Suprapubic skin (tissue), 4 donors: ENCODE measurements around the gene EGFR. TPM values are rescaled to one million over a fixed set of nuclear protein-coding genes. Genes with fewer than 3 reads are reported as not detected.
A peak's percentile ranks its signal among the peaks of the same experiment; 100 is the strongest.

ENCODE experiments used
- DNase-seq, 2 donors: peaks; one replicate each; pipeline ENCODE4 v3.0.0-alpha.2; 2019; ENCODE audit warnings: low spot score in 2 of 2
- H3K27ac ChIP-seq: fragments of 200-600 bp; sonication (generic); one replicate; pipeline ENCODE4 v1.5.1; 2019
- H3K27me3 ChIP-seq: fragments of 200-600 bp; sonication (generic); one replicate; pipeline ENCODE4 v1.5.1; 2019
- H3K36me3 ChIP-seq: fragments of 200-600 bp; sonication (generic); one replicate; pipeline ENCODE4 v1.5.1; 2019
- H3K4me1 ChIP-seq: fragments of 200-600 bp; sonication (generic); one replicate; pipeline ENCODE4 v1.5.1; 2019
- H3K4me3 ChIP-seq: fragments of 200-600 bp; sonication (generic); one replicate; pipeline ENCODE4 v1.5.1; 2019; ENCODE audit warnings: mild to moderate bottlenecking
- H3K9me3 ChIP-seq: fragments of 200-600 bp; sonication (generic); one replicate; pipeline ENCODE4 v1.5.1; 2019
- EP300 ChIP-seq: sonication (generic); formaldehyde crosslinking; IDR thresholded peaks from one replicate; pipeline ENCODE4 v1.6.1; 2017; ENCODE audit warnings: antibody characterized with exemption
- POLR2A ChIP-seq, 2 donors: fragments of 450-650 bp; IDR thresholded peaks; one replicate each; pipeline ENCODE4 v1.6.1; 2017; ENCODE audit warnings: antibody characterized with exemption in 2 of 2, mild to moderate bottlenecking in 2 of 2, moderate library complexity in 2 of 2
- POLR2AphosphoS5 ChIP-seq, 3 donors: sonication (generic); formaldehyde crosslinking; IDR thresholded peaks; one replicate each; pipeline ENCODE4 v1.6.1; 2017; ENCODE audit warnings: antibody characterized with exemption in 3 of 3
- WGBS: methylation state at CpG from one replicate; pipeline ENCODE4 v1.1.5; 2018; 5-methylcytosine and 5-hydroxymethylcytosine counted together
- total RNA-seq, 4 donors: library from RNA; depleted of rRNA; stranded (reverse); fragments of >200 nt; gene quantifications; one replicate each; pipeline ENCODE4 v1.1.0, GENCODE V29; 2016
- TF ChIP-seq, protein P1 (sequence below), 2 donors: fragments of 200-600 bp in 1 of 2; fragments of 450-650 bp in 1 of 2; sonication (generic) in 1 of 2; IDR thresholded peaks; one replicate each; pipeline ENCODE4 v1.5.1; 2016 to 2019; ENCODE audit warnings: antibody characterized with exemption in 2 of 2, mild to moderate bottlenecking in 1 of 2, moderate library complexity in 1 of 2

EGFR gene
- total RNA-seq, 4 donors from 2014 or later: 231 to 341 (median 271) TPM

DNA sequence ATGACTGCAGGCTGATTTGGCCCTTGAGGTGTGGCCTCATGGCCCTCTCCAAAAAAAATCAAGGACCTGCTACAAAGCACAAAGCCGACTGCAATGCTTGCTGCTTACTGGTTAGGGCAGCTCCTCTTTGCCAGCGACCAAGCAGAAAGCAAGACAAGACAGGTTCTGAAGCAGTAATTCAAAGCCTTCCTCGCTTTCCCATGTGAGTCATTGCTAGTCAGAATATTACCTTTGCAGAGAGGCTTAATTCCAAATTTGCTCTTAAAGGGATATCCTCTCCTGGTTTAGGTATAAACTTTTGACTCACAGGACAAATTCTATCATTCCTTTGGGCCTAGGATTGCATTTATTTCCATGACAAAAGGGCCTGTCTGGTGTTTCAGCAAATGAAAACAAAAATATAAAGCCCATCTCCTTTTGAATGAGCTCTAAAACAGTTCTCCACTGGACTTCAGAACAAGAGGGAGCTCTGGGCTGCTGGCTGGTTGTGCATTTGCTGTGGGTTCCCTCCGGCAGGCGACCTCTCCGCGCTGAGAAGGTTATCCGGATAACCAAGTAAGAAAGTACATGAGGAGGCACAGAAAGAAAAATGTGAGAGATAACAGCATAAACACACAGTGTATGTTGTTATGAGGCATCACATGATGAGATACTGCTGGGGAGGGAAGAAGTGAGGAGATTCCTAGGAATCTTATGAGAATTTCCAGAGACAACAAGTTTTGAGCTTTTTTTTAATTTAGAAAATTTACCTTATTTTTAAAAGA is 90.8 kb downstream of the EGFR start:
- Histone ChIP-seq H3K27me3 (no peaks in the 10 kb centered on the region), H3K36me3 (no peaks in the 10 kb centered on the region), H3K4me1 (peaks cover 87% of the 10 kb centered on the region), H3K4me3 (no peak overlapping the region), H3K9me3 (no peaks in the 10 kb centered on the region), H3K27ac (peak overlapping the region; percentile 91)
- no peak for DNase-seq
- TF ChIP-seq POLR2AphosphoS5 (IDR thresholded peaks at IDR 0.05) (peak in 2 of 3 donors; percentile 32 to 55), POLR2A (IDR thresholded peaks at IDR 0.05) (no peak), EP300 (no peak)
- TF ChIP-seq, protein P1, sequence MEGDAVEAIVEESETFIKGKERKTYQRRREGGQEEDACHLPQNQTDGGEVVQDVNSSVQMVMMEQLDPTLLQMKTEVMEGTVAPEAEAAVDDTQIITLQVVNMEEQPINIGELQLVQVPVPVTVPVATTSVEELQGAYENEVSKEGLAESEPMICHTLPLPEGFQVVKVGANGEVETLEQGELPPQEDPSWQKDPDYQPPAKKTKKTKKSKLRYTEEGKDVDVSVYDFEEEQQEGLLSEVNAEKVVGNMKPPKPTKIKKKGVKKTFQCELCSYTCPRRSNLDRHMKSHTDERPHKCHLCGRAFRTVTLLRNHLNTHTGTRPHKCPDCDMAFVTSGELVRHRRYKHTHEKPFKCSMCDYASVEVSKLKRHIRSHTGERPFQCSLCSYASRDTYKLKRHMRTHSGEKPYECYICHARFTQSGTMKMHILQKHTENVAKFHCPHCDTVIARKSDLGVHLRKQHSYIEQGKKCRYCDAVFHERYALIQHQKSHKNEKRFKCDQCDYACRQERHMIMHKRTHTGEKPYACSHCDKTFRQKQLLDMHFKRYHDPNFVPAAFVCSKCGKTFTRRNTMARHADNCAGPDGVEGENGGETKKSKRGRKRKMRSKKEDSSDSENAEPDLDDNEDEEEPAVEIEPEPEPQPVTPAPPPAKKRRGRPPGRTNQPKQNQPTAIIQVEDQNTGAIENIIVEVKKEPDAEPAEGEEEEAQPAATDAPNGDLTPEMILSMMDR (IDR thresholded peaks at IDR 0.05): no peak
- 50% methylated on average over 8 of the region's 8 CpGs for WGBS

DNA sequence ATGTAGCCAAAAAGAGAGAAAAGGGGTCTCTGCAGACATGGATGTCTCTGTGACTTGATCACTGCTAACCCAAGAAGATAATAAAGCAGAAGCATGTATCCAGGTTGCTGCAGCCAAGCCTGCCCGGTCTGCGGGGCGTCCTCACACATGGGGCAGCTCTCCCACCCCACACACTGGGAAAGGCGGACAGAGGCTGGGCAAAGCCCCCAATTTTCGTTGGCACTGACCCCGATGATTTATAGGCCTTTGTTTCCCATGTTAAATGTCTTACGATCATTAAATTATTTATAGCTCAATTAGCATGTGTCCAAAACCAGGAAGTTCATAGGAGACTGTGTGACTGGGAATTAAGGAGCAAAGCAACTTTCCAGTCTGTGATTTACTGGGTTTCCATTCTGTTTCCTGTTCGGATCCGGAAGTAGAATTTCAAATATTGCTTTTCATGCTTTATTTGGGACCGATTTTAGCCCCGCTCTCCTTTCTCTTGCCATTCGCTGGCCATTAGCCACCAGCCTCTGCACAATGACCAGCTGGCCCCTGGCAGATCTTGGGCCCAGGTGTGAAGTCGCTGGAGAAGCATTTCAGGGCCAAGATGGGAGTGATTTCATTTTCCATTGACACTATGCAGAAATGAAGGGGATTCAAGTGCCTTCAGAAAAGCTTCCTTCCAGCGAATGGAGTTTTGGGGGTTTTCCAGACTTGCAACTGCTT is 91.6 kb downstream of the EGFR start:
- peak overlapping the region; percentile 91 for H3K27ac ChIP-seq
- no peak for TF ChIP-seq POLR2A (IDR thresholded peaks at IDR 0.05)
- H3K27me3 ChIP-seq: no peaks in the 10 kb centered on the region
- 41% methylated on average over 14 of the region's 14 CpGs for WGBS
- no peak for DNase-seq
- H3K9me3 ChIP-seq: no peaks in the 10 kb centered on the region
- peaks cover 80% of the 10 kb centered on the region for H3K4me1 ChIP-seq
- peak overlapping the region; percentile 18 for H3K4me3 ChIP-seq
- no peaks in the 10 kb centered on the region for H3K36me3 ChIP-seq

DNA sequence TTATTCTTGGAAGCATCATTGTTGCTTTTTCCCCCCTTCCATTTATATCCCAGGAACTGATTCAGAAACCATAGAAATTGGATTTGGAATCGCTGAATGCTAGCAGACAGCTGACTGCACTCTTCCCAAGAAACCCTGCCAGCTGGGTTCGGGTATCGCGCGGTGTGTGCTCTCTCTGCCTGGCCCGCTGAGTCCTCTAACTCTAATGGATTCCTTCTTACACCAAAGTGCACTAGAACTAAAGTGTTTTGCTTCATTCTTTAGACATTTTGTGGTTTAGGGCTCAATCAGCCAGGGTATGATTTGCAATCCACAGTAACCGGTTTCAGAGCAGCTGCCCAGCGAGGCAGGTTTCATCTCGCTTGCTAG is 92.2 kb downstream of the EGFR start:
- DNase-seq: no peak
- Histone ChIP-seq H3K4me3 (peak overlapping the region; percentile 18), H3K9me3 (no peaks in the 10 kb centered on the region), H3K4me1 (peaks cover 77% of the 10 kb centered on the region), H3K27ac (peak overlapping the region; percentile 91), H3K36me3 (no peaks in the 10 kb centered on the region), H3K27me3 (no peaks in the 10 kb centered on the region)
- peak in 1 of 3 donors; percentile 35 for TF ChIP-seq POLR2AphosphoS5 (IDR thresholded peaks at IDR 0.05)
- TF ChIP-seq POLR2A (IDR thresholded peaks at IDR 0.05): no peak
- WGBS: 32% methylated on average over 9 of the region's 9 CpGs

DNA sequence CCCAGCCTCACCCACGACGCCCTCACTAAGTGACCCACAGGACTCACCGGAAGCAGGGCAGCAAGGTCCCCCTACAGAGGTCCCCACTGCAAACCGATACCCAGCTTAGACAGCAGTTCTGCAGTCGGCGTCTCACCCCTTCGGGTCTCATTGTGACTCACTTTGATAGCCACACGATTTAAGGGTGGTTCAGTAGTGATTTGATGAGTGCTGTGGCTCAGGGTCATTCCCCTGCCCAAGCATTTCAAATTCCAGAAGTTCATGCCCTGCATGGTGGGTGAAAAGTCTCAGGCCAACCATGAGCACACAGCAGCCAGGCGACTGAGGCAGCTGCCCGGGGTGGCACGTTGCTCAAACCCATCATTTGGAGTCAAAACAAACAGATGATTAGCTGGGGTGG is 93.2 kb downstream of the EGFR start:
- WGBS: 91% methylated on average over 5 of the region's 11 CpGs
- peaks cover 70% of the 10 kb centered on the region for H3K4me1 ChIP-seq

DNA sequence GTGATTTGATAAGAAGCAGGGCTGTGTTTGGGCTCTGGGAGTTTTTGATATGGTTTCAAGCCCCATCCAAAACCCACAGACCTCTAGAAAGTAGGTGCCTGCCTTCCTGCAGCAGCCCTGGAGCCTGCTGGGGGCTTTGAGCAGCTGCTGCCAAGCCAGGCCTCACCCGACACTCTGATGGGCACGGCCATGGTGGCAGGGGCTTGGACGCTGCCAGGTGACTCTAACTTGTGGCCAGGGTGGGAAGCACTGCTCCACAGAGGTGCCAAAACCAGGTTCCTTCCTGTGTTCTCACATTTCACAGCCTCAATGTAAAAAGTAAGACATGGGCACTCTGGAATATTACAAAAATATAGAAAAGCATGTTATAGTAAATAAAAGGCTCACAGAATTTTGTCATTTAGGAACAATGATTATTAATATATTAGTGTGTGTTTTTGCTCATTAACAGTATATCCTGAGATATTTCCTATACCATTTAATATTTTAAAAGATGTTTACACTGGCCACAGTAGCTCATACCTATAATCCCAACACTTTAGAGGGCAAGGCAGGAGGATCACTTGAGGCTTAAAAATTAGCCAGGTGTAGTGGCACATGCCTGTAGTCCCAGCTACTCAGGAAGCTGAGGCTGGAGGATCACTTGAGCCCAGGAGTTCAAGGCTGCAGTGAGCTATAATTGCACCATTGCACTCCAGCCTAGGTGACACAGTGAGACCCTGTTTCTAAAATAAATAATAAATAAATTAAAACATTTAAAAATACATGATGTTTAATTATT is 95.1 kb downstream of the EGFR start:
- Histone ChIP-seq H3K36me3 (peaks cover 3% of the 10 kb centered on the region), H3K4me1 (peaks cover 52% of the 10 kb centered on the region), H3K4me3 (no peak overlapping the region), H3K27me3 (no peaks in the 10 kb centered on the region), H3K27ac (peak overlapping the region; percentile 91), H3K9me3 (no peaks in the 10 kb centered on the region)
- TF ChIP-seq, protein P1 (IDR thresholded peaks at IDR 0.05): no peak
- TF ChIP-seq EP300 (no peak), POLR2A (IDR thresholded peaks at IDR 0.05) (no peak), POLR2AphosphoS5 (IDR thresholded peaks at IDR 0.05) (no peak)
- 66% methylated on average over 3 of the region's 3 CpGs for WGBS
- no peak for DNase-seq

More for the DNA sequence above, 93.2 kb downstream of the EGFR start:
- peak overlapping the region; percentile 91 for H3K27ac ChIP-seq
- peaks cover 3% of the 10 kb centered on the region for H3K36me3 ChIP-seq
- no peak overlapping the region for H3K4me3 ChIP-seq
- TF ChIP-seq POLR2A (IDR thresholded peaks at IDR 0.05): no peak
- TF ChIP-seq POLR2AphosphoS5 (IDR thresholded peaks at IDR 0.05): no peak
- TF ChIP-seq, protein P1 (IDR thresholded peaks at IDR 0.05): no peak
- TF ChIP-seq EP300: no peak
- no peak for DNase-seq
- no peaks in the 10 kb centered on the region for H3K9me3 ChIP-seq
- H3K27me3 ChIP-seq: no peaks in the 10 kb centered on the region
